ENCODE results near the gene GLRX2. TPM values are rescaled to one million over a fixed set of nuclear protein-coding genes. Genes with fewer than 3 reads are reported as not detected.
A peak's percentile ranks its signal among the peaks of the same experiment; 100 is the strongest.

GLRX2 gene
- polyA plus RNA-seq, 3 donors, result 4.2 to 16.1 (median 15.2) TPM

DNA sequence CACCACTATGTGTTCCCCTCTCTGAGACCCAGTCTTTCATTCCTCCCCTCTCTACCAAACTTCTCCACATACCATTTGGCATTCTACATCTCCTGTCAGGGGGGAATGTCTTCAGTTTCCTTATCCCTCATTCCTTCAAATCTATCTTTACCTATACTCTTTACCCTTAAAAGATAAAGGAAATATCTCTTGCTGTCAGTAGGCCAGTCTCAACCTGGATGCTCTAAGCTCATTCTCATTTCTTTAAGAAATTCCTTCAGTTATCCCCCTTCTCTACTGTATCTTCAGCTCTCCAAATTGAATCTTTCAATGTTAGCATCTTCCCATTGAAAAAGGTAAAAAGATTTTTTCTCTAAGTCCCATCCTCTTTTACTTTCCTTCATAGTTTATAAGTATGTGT lies 39.3 kb downstream of the GLRX2 start:
- Histone ChIP-seq H3K4me1 (ENCODE audit: control insufficient read depth in 1 of 2, insufficient read depth in 2 of 2, low read length in 2 of 2) (peaks cover 6 to 12% of the 10 kb centered on the region in 2 donors), H3K9me3 (replicated peaks in 1 of 2; ENCODE audit: control insufficient read depth in 1 of 2, insufficient read depth in 1 of 2, low read length in 2 of 2) (no peaks in the 10 kb centered on the region), H3K79me2 (ENCODE audit: insufficient read depth, low read length) (peaks cover 94% of the 10 kb centered on the region), H2AFZ (ENCODE audit: insufficient read depth, low read depth, low read length, poor library complexity, severe bottlenecking) (no peak overlapping the region), H3K36me3 (replicated peaks in 1 of 2; ENCODE audit: control insufficient read depth in 1 of 2, insufficient read depth in 2 of 2, low read length in 2 of 2) (peaks cover 0 to 8% of the 10 kb centered on the region in 2 donors), H4K20me1 (ENCODE audit: insufficient read depth, low read length) (peaks cover 59% of the 10 kb centered on the region), H3K4me2 (replicated peaks; ENCODE audit: extremely low read depth, low read length, poor library complexity, severe bottlenecking) (no peak overlapping the region), H3K9ac (ENCODE audit: insufficient read depth, low read length, poor library complexity, severe bottlenecking) (no peak overlapping the region), H3K27ac (ENCODE audit: low read depth in 1 of 2, low read length in 2 of 2) (no peak overlapping the region), H3K4me3 (replicated peaks in 1 of 3; ENCODE audit: low read depth in 2 of 3, low read length in 3 of 3) (no peak overlapping the region), H3K27me3 (ENCODE audit: control insufficient read depth in 2 of 2, insufficient read depth in 2 of 2, low read length in 2 of 2) (no peaks in the 10 kb centered on the region)
- Mint-ChIP-seq H3K9me3 (no peaks in the 10 kb centered on the region), H3K4me3 (no peak overlapping the region), H3K4me1 (peaks cover 26% of the 10 kb centered on the region), H3K27ac (no peak overlapping the region), H3K27me3 (ENCODE audit: low read depth in 3 of 3) (peaks cover 0 to 1% (median 0%) of the 10 kb centered on the region in 3 donors), H3K36me3 (peaks cover 6 to 14% of the 10 kb centered on the region in 2 donors)
- intact Hi-C loops (cut with micrococcal nuclease), result no loop called here
- TF ChIP-seq, protein P1, sequence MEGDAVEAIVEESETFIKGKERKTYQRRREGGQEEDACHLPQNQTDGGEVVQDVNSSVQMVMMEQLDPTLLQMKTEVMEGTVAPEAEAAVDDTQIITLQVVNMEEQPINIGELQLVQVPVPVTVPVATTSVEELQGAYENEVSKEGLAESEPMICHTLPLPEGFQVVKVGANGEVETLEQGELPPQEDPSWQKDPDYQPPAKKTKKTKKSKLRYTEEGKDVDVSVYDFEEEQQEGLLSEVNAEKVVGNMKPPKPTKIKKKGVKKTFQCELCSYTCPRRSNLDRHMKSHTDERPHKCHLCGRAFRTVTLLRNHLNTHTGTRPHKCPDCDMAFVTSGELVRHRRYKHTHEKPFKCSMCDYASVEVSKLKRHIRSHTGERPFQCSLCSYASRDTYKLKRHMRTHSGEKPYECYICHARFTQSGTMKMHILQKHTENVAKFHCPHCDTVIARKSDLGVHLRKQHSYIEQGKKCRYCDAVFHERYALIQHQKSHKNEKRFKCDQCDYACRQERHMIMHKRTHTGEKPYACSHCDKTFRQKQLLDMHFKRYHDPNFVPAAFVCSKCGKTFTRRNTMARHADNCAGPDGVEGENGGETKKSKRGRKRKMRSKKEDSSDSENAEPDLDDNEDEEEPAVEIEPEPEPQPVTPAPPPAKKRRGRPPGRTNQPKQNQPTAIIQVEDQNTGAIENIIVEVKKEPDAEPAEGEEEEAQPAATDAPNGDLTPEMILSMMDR (IDR thresholded peaks at IDR 0.05), result no peak
- no peak for DNase-seq

DNA sequence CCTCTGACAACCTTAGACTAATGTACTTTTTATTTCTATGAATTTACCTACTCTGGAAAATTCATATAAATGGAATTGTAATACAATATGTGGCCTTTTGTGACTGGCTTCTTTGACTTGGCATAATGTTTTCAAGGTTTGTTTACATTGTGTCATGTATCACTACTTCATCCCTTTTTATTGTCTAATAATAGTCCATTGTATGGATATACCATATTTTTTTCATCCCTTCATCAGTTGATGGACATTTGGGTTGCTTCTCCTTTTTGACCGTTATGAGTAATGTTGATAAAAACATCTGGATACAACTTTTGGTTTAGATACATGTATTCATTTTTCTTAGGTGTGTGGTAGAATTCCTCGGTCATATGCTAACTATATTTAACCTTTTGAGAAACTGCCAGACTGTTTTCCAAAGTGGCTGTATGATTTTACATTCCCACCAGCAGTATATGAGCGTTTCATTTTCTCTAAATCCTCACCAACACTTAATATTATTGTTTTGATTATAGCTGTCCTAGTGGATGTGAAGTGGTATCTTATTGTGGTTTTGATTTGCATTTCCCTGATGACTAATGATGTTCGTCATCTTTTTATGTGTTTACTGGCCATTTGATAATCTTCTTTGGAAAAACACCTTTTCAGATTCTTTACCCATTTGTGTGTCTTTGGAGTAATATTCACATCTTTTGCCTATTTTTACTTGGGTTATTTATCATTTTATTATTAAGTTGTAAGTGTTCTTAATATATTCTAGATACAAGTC lies 42.3 kb downstream of the GLRX2 start:
- Mint-ChIP-seq H3K27me3 (ENCODE audit: low read depth in 3 of 3) (peaks cover 0 to 5% (median 0%) of the 10 kb centered on the region in 3 donors), H3K4me3 (no peak overlapping the region), H3K4me1 (peaks cover 36% of the 10 kb centered on the region), H3K27ac (no peak overlapping the region), H3K9me3 (no peaks in the 10 kb centered on the region), H3K36me3 (peaks cover 0 to 9% of the 10 kb centered on the region in 2 donors)
- TF ChIP-seq, protein P1 (IDR thresholded peaks at IDR 0.05), result no peak
- Histone ChIP-seq H3K36me3 (replicated peaks in 1 of 2; ENCODE audit: control insufficient read depth in 1 of 2, insufficient read depth in 2 of 2, low read length in 2 of 2) (no peaks in the 10 kb centered on the region), H3K9me3 (replicated peaks in 1 of 2; ENCODE audit: control insufficient read depth in 1 of 2, insufficient read depth in 1 of 2, low read length in 2 of 2) (no peaks in the 10 kb centered on the region), H2AFZ (ENCODE audit: insufficient read depth, low read depth, low read length, poor library complexity, severe bottlenecking) (no peak overlapping the region), H3K27ac (ENCODE audit: low read depth in 1 of 2, low read length in 2 of 2) (no peak overlapping the region), H3K4me3 (replicated peaks in 1 of 3; ENCODE audit: low read depth in 2 of 3, low read length in 3 of 3) (no peak overlapping the region), H3K27me3 (ENCODE audit: control insufficient read depth in 2 of 2, insufficient read depth in 2 of 2, low read length in 2 of 2) (no peaks in the 10 kb centered on the region), H3K9ac (ENCODE audit: insufficient read depth, low read length, poor library complexity, severe bottlenecking) (no peak overlapping the region), H3K79me2 (ENCODE audit: insufficient read depth, low read length) (peaks cover 97% of the 10 kb centered on the region), H3K4me1 (ENCODE audit: control insufficient read depth in 1 of 2, insufficient read depth in 2 of 2, low read length in 2 of 2) (peaks cover 17 to 29% of the 10 kb centered on the region in 2 donors), H4K20me1 (ENCODE audit: insufficient read depth, low read length) (peaks cover 47% of the 10 kb centered on the region), H3K4me2 (replicated peaks; ENCODE audit: extremely low read depth, low read length, poor library complexity, severe bottlenecking) (no peak overlapping the region)
- intact Hi-C loops (cut with micrococcal nuclease), result no loop called here
- DNase-seq, result peak in 1 of 3 donors; percentile 14
- no CpG with 5 or more reads among the region's 4 CpGs for WGBS (ENCODE audit: insufficient coverage)
